HG03460 (cell line): ENCODE measurements around the gene SUSD3.

Experiments
- ATAC-seq: cut with Tn5 transposase; IDR thresholded peaks from one replicate; pipeline ENCODE4 v1.9.1; 2021; ENCODE audit not compliant: unreplicated experiment

The SUSD3 gene

DNA sequence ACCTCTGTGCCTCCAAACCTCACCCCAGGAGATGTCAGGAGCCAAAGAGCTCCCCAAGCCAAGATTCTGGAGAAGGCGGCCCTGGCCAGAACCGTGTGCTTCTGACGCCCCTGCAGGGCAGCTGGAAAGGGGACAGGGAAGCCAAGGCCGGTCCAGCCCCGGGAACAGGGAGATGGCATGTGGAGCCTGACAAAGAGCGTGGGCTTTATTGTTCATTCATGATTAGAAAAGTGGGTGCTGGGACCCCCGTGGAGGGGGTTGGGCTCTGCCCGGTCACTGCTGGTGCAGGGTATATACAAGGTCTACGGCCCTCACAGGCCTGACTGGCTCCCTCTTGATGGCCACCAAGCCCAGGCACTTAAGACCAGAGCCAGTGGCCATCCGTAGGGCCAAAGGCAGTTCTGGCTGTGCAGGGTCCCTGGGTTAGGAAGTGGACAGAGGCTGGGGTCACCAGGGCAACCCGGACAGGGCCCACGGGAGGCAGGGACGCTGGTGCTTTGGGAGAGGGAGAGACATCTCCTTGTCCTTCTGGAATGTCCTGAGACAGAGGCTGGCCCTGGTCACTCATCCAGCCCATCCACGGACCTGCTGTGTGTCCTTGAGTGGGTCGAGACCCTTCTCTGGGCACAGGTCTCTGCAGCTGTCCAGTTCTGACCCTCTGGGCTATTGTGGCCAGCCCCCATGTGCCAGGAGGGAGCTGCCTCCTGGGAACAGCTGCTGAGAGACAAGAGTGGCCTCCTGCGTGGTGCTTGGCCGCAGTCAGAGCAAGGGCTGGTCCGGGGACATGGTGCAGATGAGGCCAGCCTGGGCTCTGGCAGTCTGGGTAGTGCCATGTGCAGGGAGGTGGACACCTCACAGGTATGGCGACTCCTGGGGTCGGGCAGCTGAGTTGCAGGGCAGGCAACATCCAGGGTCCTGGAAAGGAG is 63.1 kb downstream of the SUSD3 start:
- no peak for ATAC-seq

DNA sequence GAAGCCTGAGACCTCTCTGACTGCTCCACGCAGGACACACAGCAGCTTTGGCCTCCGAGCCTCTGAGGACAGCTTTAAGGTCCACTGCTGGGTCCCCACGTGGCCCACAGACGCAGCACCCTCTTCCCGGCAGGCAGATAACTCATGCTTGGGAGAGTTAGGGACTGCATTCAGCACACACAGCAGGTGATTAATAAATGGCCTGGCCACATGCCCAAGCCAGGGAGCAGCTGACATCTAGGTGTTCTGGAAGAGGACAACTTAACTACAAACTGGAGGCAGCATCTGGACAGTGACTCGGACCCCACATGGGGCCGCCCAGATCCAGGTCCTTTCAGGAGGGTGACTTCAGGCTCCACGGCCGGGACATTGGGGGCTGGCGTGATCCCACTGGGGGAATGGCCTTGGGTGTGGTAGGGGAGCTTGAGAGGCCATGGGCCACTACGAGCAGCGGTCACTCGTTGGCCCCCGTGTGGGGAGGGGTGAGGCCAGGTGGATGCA is 64.3 kb downstream of the SUSD3 start:
- ATAC-seq = no peak

DNA sequence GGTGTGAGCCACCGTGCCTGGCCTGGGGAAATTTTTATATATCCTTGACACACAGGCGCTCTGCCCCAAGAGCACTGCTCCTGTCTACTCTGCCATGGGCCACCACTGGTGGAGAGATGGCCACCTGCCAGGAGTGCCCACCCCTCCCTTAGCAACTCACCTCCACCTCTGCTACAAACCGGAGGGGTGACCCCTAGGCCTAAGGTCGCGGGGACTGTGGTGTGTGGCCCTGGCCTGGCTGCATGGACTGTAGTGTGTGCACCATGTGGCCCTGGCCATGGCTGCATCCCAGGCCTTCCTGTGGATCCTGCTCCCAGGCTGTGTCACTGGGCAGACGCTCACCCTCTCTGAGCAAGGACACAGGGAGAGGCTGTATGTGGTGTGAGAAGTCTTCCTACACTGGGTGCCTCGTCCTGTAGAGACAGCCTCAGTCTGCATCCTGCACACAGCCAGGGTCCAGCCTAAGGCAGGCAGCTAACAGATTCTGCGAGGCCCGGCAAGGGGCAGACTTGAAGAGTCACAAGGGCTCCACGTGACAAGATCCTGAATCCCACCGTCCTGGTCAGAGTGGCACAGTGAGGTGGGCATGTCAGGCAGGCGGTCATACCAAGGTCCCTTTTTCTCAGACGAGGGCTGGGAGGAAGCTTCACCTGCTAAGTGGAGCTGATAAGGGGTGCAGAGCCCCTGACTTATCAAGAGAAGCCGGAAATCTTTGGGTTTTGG is 65.2 kb downstream of the SUSD3 start:
- no peak for ATAC-seq

DNA sequence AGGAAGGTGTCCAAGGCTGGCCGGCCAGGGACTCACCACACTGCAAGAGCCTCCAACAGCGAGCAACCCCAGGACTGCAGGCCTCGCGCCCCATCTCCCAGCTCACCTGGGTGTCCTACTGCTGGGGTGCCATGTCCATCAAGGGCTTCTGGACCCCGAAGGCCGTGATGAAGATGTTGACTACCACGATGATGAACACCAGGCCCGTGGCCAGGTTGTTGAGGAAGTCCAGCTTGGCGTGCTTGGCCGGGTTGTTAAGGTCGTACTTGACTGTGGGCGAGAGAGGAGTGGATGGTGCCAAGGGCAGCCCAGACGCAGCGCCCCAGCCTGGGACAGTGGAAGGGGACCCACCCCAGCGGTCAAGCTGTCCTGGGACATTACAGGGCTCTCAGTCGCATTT is 66.3 kb downstream of the SUSD3 start:
- no peak for ATAC-seq

DNA sequence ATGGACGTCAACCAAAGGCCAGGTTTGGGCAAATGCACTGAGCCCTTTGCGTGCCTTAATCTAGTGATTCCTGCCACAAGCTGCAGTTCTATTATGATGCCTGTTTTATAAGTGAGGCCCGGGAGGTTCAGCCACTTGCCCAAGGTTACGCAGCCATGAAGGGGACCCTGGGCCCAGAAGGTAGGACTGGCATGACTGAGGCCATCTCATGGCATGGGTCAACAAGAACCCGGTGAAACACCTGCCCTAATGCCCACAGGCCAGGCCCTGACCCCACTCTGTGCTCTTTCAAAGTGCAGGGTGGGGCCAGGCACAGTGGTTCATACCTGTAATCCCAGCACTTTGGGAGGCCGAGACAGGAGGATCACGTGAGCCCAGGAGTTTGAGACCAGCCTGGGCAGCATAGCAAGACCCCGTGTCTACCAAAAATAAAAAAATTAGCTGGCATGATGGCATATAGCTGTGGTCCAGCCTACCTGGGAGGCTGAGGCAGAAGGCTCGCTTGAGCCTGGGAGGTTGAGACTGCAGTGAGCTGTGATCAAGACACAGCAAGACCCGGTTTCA is 66.9 kb downstream of the SUSD3 start:
- no peak for ATAC-seq

DNA sequence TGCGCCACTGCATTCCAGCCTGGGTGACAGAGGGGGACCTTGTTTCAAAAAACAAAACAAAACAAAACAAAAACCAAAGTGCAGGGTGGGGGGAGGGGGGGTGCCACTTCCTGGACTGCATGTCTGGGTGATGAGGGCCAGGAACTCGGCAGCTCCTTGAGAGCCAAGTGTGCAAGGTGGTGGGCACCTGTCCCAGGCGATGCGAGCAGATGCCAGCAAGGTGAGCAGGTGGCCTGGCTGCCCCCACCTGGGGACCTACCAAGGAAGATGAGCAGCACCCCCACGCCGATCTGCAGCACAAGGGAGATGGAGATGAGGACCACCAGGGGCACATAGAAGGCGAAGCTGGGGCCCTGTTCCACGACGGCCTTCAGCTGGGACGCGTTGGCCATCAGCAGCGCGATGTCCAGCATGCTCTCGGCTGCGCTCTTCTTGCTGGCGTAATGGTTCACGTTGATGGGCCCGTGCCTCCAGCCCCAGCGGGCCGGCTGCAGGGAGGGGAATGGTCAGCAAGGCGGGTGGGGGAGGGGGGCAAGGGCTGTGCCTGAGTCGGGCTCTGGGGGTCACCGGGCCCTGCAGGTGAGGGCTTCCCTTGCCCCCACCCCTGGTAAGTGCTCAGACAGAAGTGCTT is 67.8 kb downstream of the SUSD3 start:
- ATAC-seq = no peak

DNA sequence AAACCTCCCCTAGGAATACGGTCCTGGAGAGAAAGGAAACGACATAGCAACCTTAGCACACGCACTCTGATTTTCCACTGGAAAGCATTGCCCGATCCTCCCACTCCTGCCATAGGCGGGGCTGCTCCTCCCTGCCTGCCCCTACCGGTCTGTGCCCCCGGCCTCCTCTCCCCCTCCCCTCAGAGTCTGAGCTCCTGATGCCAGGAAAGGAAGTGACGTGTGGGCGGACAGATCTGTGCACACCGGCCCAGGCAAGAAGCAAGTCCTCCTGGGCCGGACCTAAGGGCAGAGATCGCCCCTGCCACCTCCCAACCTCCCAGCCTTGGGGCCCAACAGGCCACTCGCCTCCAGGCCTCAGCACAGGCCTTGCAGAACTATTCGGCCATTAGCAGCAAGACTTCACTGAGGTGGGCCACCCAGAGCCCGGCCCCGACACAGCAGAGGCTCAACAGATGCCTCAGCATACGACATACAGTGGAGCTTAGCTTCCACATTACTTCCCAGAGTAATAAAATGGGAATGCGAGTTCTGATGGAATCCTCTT is 68.4 kb downstream of the SUSD3 start:
- ATAC-seq = no peak

DNA sequence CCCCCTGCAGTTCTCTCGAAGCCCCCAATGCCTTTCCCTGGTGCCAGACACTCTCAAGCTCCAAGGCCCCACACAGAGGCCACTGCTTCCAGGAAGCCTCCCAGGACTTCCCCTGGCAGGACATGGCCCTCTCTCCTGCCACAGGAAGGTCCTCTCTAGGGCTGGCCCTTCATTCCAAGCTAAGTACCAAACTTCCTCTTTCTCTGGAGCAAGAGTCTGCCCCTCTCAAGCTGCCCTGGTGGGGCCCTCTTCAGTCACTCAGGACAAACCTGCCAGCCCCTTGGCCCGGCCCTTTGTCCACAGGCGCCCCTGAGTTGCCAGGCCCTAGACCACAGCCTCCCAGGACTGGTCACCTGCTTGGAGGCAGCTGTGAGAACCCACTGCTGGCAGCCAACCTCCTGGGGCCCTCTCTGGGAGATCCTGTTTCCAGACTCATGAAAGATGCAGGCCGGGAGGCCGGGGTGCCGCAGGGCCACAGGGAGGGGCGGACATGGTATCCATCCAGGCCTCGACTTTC is 69.0 kb downstream of the SUSD3 start:
- ATAC-seq = no peak

DNA sequence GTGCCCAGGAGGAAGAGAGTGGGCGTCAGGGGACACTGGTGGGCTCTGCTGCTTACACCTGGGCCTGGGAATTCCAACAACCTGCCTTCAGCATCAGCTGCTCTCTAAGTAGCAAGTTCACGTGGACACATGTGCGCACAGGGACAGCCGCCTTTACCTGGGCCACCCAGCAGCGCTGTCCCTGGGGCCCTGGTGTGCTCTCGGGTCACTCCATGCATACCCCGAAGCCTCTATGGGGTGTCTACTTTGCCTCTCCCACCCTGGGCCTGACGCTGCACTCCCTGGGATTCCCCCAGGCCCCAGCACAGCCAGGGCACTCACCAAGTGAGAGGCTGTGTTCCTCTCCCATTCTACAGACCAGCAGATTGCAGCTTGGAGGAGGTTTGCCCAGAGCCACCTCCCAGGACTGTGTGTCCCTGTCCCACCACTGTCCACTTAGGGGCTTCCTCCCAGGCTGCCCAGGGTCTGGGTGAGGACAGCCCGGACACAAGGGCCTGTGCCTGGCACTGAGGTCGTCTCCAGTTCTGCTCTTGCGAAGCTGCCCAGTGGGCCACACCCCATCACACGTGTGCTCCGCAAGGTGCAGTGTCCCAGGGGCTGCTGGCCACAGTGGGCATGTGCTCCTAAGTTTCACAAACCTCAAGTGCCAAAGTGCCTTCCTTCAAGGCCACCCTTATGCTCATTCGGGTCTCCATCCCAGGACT is 69.7 kb downstream of the SUSD3 start:
- no peak for ATAC-seq

DNA sequence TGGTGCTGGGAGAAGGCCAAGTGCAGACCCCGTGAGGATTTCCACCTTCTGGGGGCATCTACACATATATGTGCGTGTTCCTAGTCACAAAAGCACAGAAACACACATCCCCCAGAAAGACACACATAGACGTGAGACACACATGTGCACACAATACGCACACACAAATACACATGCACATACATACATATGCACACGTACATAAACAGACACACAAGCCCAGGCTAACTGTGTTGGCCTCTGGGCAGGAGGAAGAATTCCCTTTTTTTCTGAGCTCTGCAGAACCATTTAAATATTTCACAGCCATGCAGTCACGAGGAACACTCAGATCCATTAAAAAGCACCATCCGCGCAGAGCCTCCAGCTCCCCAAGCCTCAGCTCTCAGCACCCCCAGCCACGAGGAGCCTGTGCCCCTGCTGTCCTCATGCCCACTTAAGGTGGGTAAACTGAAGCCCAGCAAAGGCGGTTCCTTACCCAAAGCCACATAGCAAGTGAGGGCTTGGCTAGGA is 70.3 kb downstream of the SUSD3 start:
- ATAC-seq = no peak

DNA sequence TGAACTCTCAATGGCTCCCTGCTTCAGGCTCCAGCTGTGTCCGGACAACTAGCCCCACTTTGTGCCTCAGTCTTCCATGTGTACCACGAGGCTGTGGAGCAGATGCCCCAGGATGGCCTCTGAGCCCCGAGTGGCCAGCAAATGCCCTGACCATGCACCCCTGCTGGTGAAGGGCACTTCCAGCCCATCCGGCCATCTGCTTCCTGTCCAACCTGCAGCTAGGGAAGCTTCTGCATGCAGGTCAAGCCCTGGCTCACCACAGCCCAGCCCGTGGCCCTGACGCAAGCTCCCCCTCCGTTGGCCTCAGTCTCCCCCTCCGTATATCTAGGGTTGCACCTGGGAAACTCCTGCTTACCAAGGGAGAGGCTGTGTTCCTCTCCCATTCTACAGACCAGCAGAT is 70.8 kb downstream of the SUSD3 start:
- ATAC-seq = no peak

DNA sequence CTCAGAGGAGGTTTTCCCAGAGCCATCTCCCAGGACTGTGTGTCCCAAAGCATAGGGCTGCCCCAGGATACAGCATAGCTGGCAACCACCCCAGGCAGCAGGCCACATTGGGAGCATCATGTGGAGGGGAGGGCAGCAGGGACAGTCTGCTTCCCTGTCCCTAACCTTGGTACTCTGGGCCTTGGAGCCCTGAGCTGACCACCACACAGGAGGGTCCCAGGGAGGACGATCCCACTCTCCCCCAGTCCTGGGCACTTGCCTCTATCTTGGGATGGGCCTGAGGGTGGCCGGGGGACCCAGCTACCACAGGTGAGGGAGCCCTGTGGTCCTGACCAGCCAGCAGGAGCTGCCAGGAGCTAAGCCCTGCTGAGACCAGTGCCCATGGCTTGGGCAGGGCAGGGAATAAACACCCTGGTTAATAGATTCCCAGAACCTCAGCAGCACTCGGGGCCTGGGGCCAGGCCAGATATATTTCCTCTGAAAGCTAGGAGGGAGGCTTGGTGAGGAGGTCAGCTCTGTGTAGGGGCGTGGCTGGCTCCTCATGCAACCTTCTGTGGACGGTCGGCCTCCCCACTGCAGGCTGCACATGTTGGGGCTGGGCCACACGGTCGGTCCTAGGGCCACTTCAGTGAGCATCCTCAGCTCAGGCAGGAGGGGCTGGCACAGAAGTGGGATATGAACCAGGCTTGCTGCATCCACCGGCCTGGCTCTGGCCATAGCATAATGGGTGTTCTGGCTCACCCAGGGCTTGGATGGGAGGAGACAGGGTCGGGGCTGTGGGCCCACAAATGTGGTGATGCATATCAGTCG is 71.4 kb downstream of the SUSD3 start:
- ATAC-seq = no peak

DNA sequence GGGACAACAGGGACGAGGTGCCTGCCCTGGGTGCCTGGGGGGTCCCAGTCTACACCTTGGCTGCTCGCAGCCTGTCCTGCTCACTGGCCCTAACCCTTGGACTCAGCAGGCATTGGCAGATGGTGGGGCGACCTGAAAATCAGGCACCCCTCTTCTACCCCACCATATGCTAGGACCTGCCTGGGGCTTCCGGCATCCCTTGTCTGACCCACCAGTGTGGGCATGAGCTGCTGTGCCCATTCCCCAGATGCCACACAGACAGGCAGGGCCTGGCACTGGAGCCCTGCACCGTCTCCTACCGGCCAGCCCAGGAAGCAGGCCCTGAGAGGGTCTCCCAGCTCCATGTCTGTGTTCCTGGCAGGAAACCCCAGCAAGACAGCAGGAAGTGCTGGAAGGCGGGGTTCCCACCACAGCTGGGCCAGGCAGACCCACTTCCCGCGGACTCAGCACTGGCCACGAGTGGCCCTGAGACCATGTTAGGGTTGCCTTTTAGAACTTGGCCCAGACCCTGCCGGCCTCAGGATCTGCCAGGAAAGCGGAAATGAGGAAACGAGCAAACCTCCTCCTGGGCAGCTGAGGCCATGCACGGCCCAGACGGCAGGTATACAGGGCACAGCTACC is 72.5 kb downstream of the SUSD3 start:
- no peak for ATAC-seq

DNA sequence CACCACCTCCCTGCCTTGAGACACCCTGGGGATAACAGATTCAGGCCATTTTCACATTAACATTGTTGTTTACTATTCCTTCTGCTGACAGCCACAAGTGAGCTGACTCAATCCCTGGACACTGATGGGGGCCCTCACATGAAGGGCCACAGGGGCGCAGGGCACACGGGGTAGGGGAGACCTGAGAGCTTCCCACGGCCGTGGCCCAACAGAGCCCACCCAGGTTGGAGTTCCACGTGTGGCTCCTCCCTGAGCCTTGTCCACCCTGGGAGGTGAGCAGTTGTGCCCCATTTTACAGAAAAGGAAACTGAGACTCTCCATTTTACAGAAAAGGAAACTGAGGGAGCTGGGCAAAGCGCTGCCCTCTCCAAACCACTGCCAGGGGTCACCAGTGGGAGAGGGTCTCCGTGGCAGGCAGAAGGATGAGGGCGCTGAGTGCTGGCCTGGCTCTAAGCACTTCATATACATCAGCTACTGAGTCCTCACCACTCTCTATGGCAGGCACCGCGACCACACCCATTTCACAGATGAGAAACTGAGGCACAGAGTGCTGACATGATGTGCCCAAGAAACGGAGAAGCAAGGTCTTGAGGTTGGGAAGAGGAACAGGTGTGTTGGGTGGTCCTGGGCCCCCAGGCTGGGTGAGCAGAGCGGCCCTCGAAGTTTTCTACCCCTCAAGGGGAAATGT is 73.2 kb downstream of the SUSD3 start:
- ATAC-seq = no peak

DNA sequence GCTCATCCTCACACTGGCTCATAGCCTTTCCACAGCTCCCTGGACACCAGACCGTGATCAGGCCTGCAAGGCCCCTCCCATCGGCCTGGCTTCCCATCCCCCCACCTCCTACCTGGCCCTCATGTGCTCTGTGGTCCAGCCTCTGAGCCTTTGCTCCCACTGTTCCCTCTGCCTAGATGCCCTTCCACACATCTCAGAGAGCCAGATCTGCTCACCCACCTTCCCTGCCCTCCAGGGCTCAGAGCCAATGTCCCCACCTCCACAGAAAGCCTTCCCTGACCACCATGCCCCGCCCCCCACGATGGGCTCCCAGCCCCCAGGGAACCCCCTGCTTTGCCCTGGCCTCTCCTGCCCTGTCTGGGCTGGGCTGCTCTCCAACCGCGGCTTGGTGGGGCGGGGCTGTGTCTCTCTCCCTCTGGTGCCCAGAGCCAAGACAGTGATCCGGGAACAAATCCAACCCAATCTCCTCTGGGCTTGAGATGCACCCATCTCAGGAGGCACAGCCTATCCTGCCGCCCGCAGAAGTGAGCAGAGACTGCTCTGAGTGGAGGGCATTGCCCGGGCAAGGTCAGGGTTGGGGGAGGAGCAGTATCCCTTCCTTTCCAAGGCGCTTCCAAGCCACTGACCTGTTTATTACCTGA is 73.9 kb downstream of the SUSD3 start:
- ATAC-seq = no peak

DNA sequence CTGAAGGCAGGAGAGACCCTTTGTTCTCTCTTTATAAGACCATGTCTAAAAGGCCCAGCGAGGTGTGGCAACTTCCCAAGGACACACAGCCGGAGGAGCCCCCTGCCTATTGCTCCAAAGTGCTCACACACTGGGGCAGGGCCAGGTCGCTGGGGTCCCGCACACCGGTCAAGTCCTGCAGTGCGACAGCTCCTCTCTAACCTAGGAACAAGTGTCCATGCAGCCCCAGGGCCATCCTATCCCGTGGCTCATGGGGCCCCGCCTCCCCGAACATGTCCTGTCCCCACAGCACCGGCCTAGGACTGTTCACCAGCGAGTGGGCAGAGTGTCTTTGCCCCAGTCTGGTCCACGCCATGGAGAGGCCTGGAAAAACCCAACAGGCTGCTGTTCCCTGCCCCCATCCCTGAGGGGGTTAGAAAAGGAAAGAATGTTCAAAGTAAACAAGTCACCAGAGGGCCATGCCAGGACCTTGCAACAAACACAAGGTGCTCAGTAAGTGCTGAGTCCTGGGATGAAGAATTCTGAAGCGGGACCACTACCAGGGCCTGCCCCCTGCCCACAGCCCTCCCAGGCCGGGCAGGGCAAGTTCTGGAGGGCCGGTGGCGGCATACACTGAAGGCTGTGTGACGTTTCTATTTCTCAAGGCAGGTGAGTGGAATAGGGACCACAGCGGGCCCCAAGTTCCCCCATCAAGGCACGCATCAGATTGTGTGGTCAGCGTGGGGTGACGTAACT is 74.6 kb downstream of the SUSD3 start:
- peak; percentile 47 for ATAC-seq

DNA sequence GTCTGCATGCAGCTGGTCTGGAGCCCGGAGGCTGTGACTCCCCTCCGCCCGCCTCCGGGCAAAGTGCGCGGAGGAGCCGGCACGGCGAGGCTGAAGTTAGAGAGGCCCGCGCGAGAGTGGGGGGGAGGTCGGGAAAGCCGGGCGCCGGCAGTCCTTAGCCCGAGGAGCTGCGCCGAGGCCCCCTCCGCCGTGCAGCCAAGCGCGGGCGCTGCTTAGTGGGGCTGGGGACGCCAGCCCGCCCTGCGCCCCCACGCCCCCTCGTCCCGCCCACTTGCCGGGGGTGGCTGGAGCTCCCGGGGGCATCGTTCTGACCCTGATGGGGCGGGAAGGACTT is 75.1 kb downstream of the SUSD3 start:
- ATAC-seq = no peak
